SU-DHL-6 (cell line): ENCODE measurements around the gene ABCD1.

Experiments used
- H2AFZ ChIP-seq: fragments of 200-600 bp; sonication (generic); 2 replicates; pipeline ENCODE4 v1.6.1; 2014; ENCODE audit warnings: low read depth, mild to moderate bottlenecking, moderate library complexity, mixed read lengths, antibody characterized with exemption, low read length; ENCODE audit not compliant: severe bottlenecking
- H3F3A ChIP-seq: fragments of 200-600 bp; shearing (Covaris generic); 2 replicates; pipeline ENCODE4 v1.6.0; 2016; ENCODE audit warnings: antibody characterized with exemption, mild to moderate bottlenecking; ENCODE audit not compliant: insufficient read depth
- H3K27ac ChIP-seq: fragments of 200-600 bp; sonication (generic); 2 replicates; pipeline ENCODE4 v1.5.1; 2016; ENCODE audit warnings: low read depth, mild to moderate bottlenecking, low read length, moderate library complexity, mixed read lengths
- H3K27me3 ChIP-seq: fragments of 200-600 bp; sonication (generic), shearing (Covaris generic); 2 replicates; pipeline ENCODE4 v1.6.0; 2014; ENCODE audit warnings: mild to moderate bottlenecking, low read length
- H3K36me3 ChIP-seq: fragments of 200-600 bp; sonication (generic); 2 replicates; pipeline ENCODE4 v1.6.1; 2014; ENCODE audit warnings: mild to moderate bottlenecking, low read length, mixed read lengths
- H3K4me2 ChIP-seq: fragments of 300-600, 200-600 bp; shearing (Covaris generic), sonication (generic); 2 replicates; pipeline ENCODE4 v1.6.0; 2014; ENCODE audit warnings: low read length, low read depth, mild to moderate bottlenecking; ENCODE audit not compliant: poor library complexity, severe bottlenecking
- H3K4me3 ChIP-seq: fragments of 200-600 bp; sonication (generic); 2 replicates; pipeline ENCODE4 v1.5.1; 2014; ENCODE audit warnings: antibody characterized with exemption, low read length, mild to moderate bottlenecking, mixed read lengths; ENCODE audit not compliant: insufficient read depth, poor library complexity, severe bottlenecking
- H3K79me2 ChIP-seq: fragments of 200-600 bp; sonication (generic); 2 replicates; pipeline ENCODE4 v1.6.1; 2014; ENCODE audit warnings: mild to moderate bottlenecking, low read length, moderate library complexity; ENCODE audit not compliant: insufficient read depth
- H3K9ac ChIP-seq: fragments of 200-600 bp; sonication (generic); 2 replicates; pipeline ENCODE4 v1.7.0; 2014; ENCODE audit warnings: mild to moderate bottlenecking, low read length
- H3K9me2 ChIP-seq: fragments of 200-600 bp; sonication (generic); replicated peaks from 2 replicates; pipeline ENCODE4 v1.6.1; 2014; ENCODE audit warnings: low read length; ENCODE audit not compliant: insufficient read depth
- H3K9me3 ChIP-seq: fragments of 200-600 bp; sonication (generic); 2 replicates; pipeline ENCODE4 v1.6.1; 2014; ENCODE audit warnings: low read length, mixed read lengths; ENCODE audit not compliant: insufficient read depth
- H4K20me1 ChIP-seq: fragments of 200-600 bp; sonication (generic); 2 replicates; pipeline ENCODE4 v1.6.1; 2014; ENCODE audit warnings: low read depth, mild to moderate bottlenecking, antibody characterized with exemption, low read length, moderate library complexity, mixed read lengths
- CTCF ChIP-seq: fragments of 200-600 bp; sonication (generic); IDR thresholded peaks from one replicate; pipeline ENCODE4 v1.5.1; 2017; ENCODE audit warnings: antibody characterized with exemption, mild to moderate bottlenecking, low read length, moderate library complexity; ENCODE audit not compliant: insufficient read depth, poor library complexity, severe bottlenecking
- EZH2phosphoT487 ChIP-seq: fragments of 200-600 bp; sonication (generic), shearing (Covaris generic); conservative IDR thresholded peaks from 2 replicates; pipeline ENCODE4 v1.6.1; 2018; ENCODE audit warnings: mild to moderate bottlenecking, antibody characterized with exemption, low read length, moderate library complexity, mixed read lengths

The ABCD1 gene

GRCh38 chrX:153732401-153732800 lies 7.7 kb downstream of the ABCD1 start:
- no peaks in the 10 kb centered on the region for H3K27me3 ChIP-seq
- TF ChIP-seq EZH2phosphoT487 (no peak), CTCF (no peak)
- H4K20me1 ChIP-seq = no peaks in the 10 kb centered on the region
- no peaks in the 10 kb centered on the region for H3K79me2 ChIP-seq
- no peaks in the 10 kb centered on the region for H3K9me3 ChIP-seq
- H3F3A ChIP-seq = no peaks in the 10 kb centered on the region
- H3K27ac ChIP-seq = no peak overlapping the region
- no peaks in the 10 kb centered on the region for H3K9me2 ChIP-seq
- H3K36me3 ChIP-seq = no peaks in the 10 kb centered on the region
- no peak overlapping the region for H3K9ac ChIP-seq
- no peak overlapping the region for H3K4me2 ChIP-seq
- H3K4me3 ChIP-seq = no peak overlapping the region
- no peak overlapping the region for H2AFZ ChIP-seq

- H3K79me2 ChIP-seq = no peaks in the 10 kb centered on the region
- no peaks in the 10 kb centered on the region for H4K20me1 ChIP-seq
- no peak for TF ChIP-seq EZH2phosphoT487
- TF ChIP-seq CTCF = no peak
- no peaks in the 10 kb centered on the region for H3F3A ChIP-seq
- H3K9ac ChIP-seq = no peak overlapping the region
- H3K9me3 ChIP-seq = no peaks in the 10 kb centered on the region
- no peaks in the 10 kb centered on the region for H3K9me2 ChIP-seq
- no peak overlapping the region for H3K27ac ChIP-seq
- H3K36me3 ChIP-seq = no peaks in the 10 kb centered on the region
- no peaks in the 10 kb centered on the region for H3K27me3 ChIP-seq
- no peak overlapping the region for H2AFZ ChIP-seq
- H3K4me2 ChIP-seq = no peak overlapping the region
- H3K4me3 ChIP-seq = no peak overlapping the region
Observed at GRCh38 chrX:153733651-153734240, 9.1 kb downstream of the ABCD1 start.

- TF ChIP-seq CTCF (no peak), EZH2phosphoT487 (no peak)
- no peaks in the 10 kb centered on the region for H3K9me3 ChIP-seq
- H4K20me1 ChIP-seq = no peaks in the 10 kb centered on the region
- no peak overlapping the region for H3K4me3 ChIP-seq
- H3F3A ChIP-seq = no peaks in the 10 kb centered on the region
- no peak overlapping the region for H3K4me2 ChIP-seq
- H3K27ac ChIP-seq = no peak overlapping the region
- H3K9ac ChIP-seq = no peak overlapping the region
- H2AFZ ChIP-seq = no peak overlapping the region
- no peaks in the 10 kb centered on the region for H3K27me3 ChIP-seq
- no peaks in the 10 kb centered on the region for H3K9me2 ChIP-seq
- no peaks in the 10 kb centered on the region for H3K36me3 ChIP-seq
- no peaks in the 10 kb centered on the region for H3K79me2 ChIP-seq
Observed at GRCh38 chrX:153734871-153735270, 10.2 kb downstream of the ABCD1 start.
